Heart right ventricle (tissue), 16 donors: ENCODE measurements around the gene UNCX. TPM values are rescaled to one million over a fixed set of nuclear protein-coding genes. Genes with fewer than 3 reads are reported as not detected.
"Not testable (repeated sequence)": the region's sequence is repeated elsewhere in the genome, so short reads cannot be mapped to it uniquely, and the experiment has no call there.

Source experiments
- ATAC-seq, 8 donors: fragments of 200-7000 bp; cut with Tn5 transposase; one replicate each; pipeline ENCODE4 v1.9.1; 2020; ENCODE audit warnings: mild to moderate bottlenecking in 8 of 8, moderate library complexity in 8 of 8, moderate number of reproducible peaks in 1 of 8
- DNase-seq, 2 donors: peaks; one replicate each; pipeline ENCODE4 v3.0.0-alpha.2; 2020
- H3K27ac ChIP-seq, 10 donors: fragments of 200-600 bp; sonication (generic) in 2 of 10; one replicate each; pipeline versions ENCODE4 v1.5.0 to v1.8.0; 2020 to 2022; ENCODE audit warnings: mild to moderate bottlenecking in 3 of 10
- H3K27me3 ChIP-seq, 7 donors: fragments of 200-600 bp; one replicate each; pipeline ENCODE4 v1.8.0; 2021 to 2022; ENCODE audit warnings: mild to moderate bottlenecking in 2 of 7
- H3K36me3 ChIP-seq, 9 donors: fragments of 200-600 bp; sonication (generic) in 1 of 9; one replicate each; pipeline versions ENCODE4 v1.5.0 to v1.8.0; 2020 to 2022; ENCODE audit warnings: mild to moderate bottlenecking in 2 of 9
- H3K4me1 ChIP-seq, 9 donors: fragments of 200-600 bp; sonication (generic) in 1 of 9; one replicate each; pipeline versions ENCODE4 v1.5.0 to v1.8.0; 2020 to 2022; ENCODE audit warnings: mild to moderate bottlenecking in 4 of 9
- H3K4me3 ChIP-seq, 10 donors: fragments of 200-600 bp; sonication (generic) in 2 of 10; one replicate each; pipeline versions ENCODE4 v1.5.0 to v1.8.0; 2020 to 2022; ENCODE audit warnings: mild to moderate bottlenecking in 7 of 10, moderate library complexity in 2 of 10
- H3K9me3 ChIP-seq, 11 donors: fragments of 200-600 bp in 10 of 11; sonication (generic) in 2 of 11; one replicate each; pipeline versions ENCODE4 v1.5.0 to v1.8.0; 2013 to 2022; ENCODE audit warnings: mild to moderate bottlenecking in 2 of 11, control low read depth in 1 of 11, moderate library complexity in 1 of 11
- WGBS, 2 donors: extraction: QIAGEN DNeasy Blood & Tissue Kit; methylation state at CpG; one replicate each; pipeline ENCODE4 v1.1.7; 2013; ENCODE audit warnings: inconsistent platforms in 1 of 2; 5-methylcytosine and 5-hydroxymethylcytosine counted together
- intact Hi-C, 10 donors: fragments of 100-400 bp; cut with DNase I; formaldehyde crosslinking; loops; one replicate each; pipeline versions ENCODE4 v1.11.1 to v1.14.2; 2022
- polyA plus RNA-seq, 2 donors: library from polyadenylated mRNA; stranded (reverse); fragments of 200-250 nt; gene quantifications; one replicate each; pipeline ENCODE4 v1.2.3, GENCODE V29; 2013
- total RNA-seq, 10 donors: library from RNA; stranded (reverse); fragmentation: NEBNext Ultra II Directional in 3 of 10; extraction: Animal tissue kit (Norgen Biotek cat#: 25700) in 3 of 10; gene quantifications; one replicate each; pipeline versions ENCODE4 v1.2.1 to v1.2.4, GENCODE V29; 2021 to 2023
- TF ChIP-seq, protein P1 (sequence below), 9 donors: fragments of 200-600 bp; sonication (generic) in 2 of 9; IDR thresholded peaks; one replicate each; pipeline versions ENCODE4 v1.5.0 to v1.8.0; 2021 to 2022; ENCODE audit warnings: antibody characterized with exemption in 9 of 9, mild to moderate bottlenecking in 5 of 9, moderate library complexity in 1 of 9
- donor health status: Arrhythmogenic right ventricular cardiomyopathy.
- donor health status: ischemic (EF 13 %, LVEDD 7.1; RV severe dilation, severe dysfunction).
- donor health status: healthy with polysubstance abuse.
- donor health status: DM: no; HTN: yes; CAD: no.
- donor health status: DM: no; HTN: no; CAD: no.
- donor health status: ischemic (EF 25% LVEDD 6.9; RV normal size, moderate dysfunction).
- donor health status: ischemic (EF 25% LVEDD 5.7; RV mildly dilated, moderate dysfunction).
- donor health status: healthy.
- donor health status: DM: yes; HTN: yes; CAD: no.
- donor health status: Ischemic cardiomyopathy.
- donor health status: ischemic (EF 35%, LVEDD 5.7; RV mildly dilated, moderate dysfunction).
- donor health status: nonischemic (EF 11% LVEDD 7.7; RV severe dilation, severe dysfunction).
- donor health status: DM: yes; HTN: yes; CAD: no.
- donor health status: PGD.
- donor health status: ischemic (EF 29% LVEDD 5.4; RV normal size, mild dysfunction).
- donor health status: nonischemic (EF 23%, LVEDD 6.1; RV moderate dilation, normal function).

UNCX gene
- total and polyA plus RNA-seq, 12 donors, result not detected

DNA sequence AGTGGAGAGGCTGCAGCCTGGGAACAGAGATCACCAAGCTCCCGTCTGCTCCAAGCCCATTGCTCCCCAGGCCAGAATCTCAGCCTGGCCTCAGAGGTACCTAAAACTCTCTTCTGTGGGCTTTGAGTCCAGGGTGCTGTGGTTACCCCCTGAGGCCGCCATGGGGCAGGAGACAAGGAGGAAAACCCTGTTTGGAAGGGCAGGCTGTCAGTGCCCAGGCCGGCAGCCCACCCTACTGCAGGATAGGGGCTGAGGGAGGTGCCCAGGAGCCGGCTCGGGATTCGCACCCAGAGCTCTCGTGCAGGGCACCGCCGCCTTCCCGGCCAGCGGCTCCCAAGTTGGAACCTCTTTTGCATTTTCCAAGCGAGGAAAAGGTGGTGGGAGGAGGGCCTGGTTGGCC, 24.5 kb downstream of the UNCX start:
- Histone ChIP-seq H3K4me3 (no peak overlapping the region), H3K9me3 (no peaks in the 10 kb centered on the region), H3K27ac (no peak overlapping the region), H3K27me3 (peaks cover 27 to 91% (median 78%) of the 10 kb centered on the region in 7 donors), H3K36me3 (no peaks in the 10 kb centered on the region), H3K4me1 (no peaks in the 10 kb centered on the region)
- intact Hi-C loops, result no loop called here
- 54 to 59% methylated on average over 12 of the region's 12 CpGs for WGBS, 2 donors
- no peak for ATAC-seq
- TF ChIP-seq, protein P1, sequence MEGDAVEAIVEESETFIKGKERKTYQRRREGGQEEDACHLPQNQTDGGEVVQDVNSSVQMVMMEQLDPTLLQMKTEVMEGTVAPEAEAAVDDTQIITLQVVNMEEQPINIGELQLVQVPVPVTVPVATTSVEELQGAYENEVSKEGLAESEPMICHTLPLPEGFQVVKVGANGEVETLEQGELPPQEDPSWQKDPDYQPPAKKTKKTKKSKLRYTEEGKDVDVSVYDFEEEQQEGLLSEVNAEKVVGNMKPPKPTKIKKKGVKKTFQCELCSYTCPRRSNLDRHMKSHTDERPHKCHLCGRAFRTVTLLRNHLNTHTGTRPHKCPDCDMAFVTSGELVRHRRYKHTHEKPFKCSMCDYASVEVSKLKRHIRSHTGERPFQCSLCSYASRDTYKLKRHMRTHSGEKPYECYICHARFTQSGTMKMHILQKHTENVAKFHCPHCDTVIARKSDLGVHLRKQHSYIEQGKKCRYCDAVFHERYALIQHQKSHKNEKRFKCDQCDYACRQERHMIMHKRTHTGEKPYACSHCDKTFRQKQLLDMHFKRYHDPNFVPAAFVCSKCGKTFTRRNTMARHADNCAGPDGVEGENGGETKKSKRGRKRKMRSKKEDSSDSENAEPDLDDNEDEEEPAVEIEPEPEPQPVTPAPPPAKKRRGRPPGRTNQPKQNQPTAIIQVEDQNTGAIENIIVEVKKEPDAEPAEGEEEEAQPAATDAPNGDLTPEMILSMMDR (IDR thresholded peaks at IDR 0.05), result no peak
- DNase-seq, result no peak

DNA sequence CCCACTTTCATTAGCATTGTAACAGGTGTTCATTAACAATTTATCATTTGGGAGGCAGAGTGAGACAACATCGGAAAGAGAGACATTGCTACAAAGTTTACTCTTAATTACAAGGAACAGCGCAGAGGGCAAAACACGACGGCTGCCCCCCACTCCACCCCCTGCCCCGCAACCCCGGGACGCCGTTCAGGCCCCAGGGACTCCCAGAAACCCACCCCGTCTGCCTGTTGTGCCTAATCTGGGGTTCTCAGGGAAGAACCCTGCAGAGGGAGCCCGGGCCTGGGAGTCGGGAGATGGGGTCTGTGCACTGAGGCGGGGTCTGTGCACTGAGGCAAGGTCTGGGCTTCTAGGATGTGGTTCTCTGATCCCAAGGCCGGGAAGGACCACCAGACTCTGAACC, 25.2 kb downstream of the UNCX start:
- Histone ChIP-seq H3K27me3 (peaks cover 27 to 90% (median 77%) of the 10 kb centered on the region in 7 donors), H3K4me3 (no peak overlapping the region), H3K27ac (no peak overlapping the region), H3K4me1 (no peaks in the 10 kb centered on the region), H3K9me3 (no peaks in the 10 kb centered on the region), H3K36me3 (no peaks in the 10 kb centered on the region)
- ATAC-seq (no peak), DNase-seq (no peak)
- TF ChIP-seq, protein P1 (IDR thresholded peaks at IDR 0.05), result no peak
- intact Hi-C loops, result no loop called here
- WGBS, 2 donors, result 61 to 65% methylated on average over 13 of the region's 13 CpGs

DNA sequence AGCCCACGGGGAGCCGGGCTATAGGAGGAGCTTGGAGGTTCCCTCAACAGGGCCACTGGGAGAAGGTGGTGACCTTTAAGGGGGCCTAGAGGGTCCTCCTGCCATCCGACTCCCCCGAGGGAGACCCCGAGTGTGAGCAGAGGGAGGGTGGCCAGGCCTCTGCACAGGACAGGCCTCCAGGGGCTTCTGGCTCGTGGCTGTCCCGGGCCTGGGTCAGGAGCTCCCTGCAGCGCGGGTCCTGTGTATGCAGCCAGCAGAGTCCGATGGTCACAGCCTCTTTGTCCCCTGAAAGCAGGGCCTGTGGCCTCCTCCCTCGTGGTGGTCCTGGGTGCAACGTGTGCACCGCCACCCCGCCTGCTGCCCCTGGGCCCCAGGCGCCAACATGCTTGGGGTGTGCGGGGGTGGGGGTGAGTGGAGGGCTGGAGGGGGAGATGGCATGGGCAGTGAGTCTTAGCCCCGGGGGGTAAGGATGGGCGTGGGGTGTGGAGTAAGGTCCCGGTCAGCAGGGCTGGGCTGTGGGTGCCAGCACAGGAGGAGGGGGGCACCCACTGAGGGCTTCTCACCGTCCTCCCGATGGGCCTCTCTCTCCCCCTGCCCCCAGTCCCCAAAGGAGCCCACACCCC, 27.1 kb downstream of the UNCX start:
- H3K9me3 ChIP-seq, result no peaks in the 10 kb centered on the region
- peaks cover 19 to 89% (median 75%) of the 10 kb centered on the region in 7 donors for H3K27me3 ChIP-seq
- H3K36me3 ChIP-seq, result no peaks in the 10 kb centered on the region
- ATAC-seq (peak in 3 of 8 donors; percentile 16 to 20 (median 18)), DNase-seq (no peak)
- intact Hi-C loops, result no loop called here
- WGBS, 2 donors, result 71 to 73% methylated on average over 21 of the region's 21 CpGs
- no peaks in the 10 kb centered on the region for H3K4me1 ChIP-seq
- no peak overlapping the region for H3K4me3 ChIP-seq
- H3K27ac ChIP-seq, result no peak overlapping the region
- TF ChIP-seq, protein P1 (IDR thresholded peaks at IDR 0.05), result no peak

DNA sequence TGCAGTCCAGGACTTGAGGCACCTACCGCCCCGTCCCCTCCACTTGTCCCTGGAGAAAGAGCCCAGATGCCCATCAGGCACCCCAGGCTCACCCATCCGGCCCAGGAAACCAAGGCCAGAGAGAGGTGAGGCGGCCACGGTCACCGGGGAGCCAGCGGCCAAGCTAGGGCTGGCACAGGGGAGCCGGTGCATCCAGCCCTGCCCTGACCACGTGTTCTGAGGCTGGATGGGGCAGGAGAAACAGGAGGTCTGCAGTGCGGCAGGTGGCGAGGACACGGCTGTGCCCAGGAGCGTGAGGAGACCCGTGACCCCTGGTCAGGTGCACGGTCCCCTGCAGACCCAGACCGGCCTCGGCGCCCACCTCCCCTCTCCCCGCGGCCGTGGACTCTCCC, 27.6 kb downstream of the UNCX start:
- WGBS, 2 donors, result 53 to 65% methylated on average over 12 to 21 of the region's 21 CpGs
- H3K27ac ChIP-seq, result no peak overlapping the region
- H3K9me3 ChIP-seq, result no peaks in the 10 kb centered on the region
- peaks cover 14 to 89% (median 75%) of the 10 kb centered on the region in 7 donors for H3K27me3 ChIP-seq
- ATAC-seq (no peak), DNase-seq (no peak)
- intact Hi-C loops, result no loop called here
- no peaks in the 10 kb centered on the region for H3K4me1 ChIP-seq
- TF ChIP-seq, protein P1 (IDR thresholded peaks at IDR 0.05), result no peak
- no peaks in the 10 kb centered on the region for H3K36me3 ChIP-seq
- H3K4me3 ChIP-seq, result no peak overlapping the region

DNA sequence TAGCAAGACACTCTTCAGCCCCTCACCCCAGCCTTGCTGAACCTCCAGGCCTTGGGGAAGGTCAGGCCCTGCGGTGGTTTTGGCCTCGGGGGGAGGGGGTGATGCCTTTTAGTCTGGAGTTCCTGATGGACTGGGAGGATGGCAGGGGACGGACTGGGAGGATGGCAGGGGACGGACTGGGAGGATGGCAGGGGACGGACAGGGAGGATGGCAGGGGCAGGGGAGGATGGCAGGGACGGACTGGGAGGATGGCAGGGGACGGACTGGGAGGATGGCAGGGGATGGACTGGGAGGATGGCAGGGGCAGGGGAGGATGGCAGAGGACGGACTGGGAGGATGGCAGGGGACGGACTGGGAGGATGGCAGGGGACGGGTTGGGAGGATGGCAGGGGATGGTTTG, 28.4 kb downstream of the UNCX start:
- H3K4me1 ChIP-seq, DNase-seq, H3K9me3 ChIP-seq, ATAC-seq, H3K36me3 ChIP-seq, intact Hi-C loops, H3K27ac ChIP-seq, H3K4me3 ChIP-seq: not testable (repeated sequence)
- peaks cover 6 to 87% (median 68%) of the 10 kb centered on the region in 7 donors for H3K27me3 ChIP-seq
- 68 to 76% methylated on average over 10 of the region's 10 CpGs for WGBS, 2 donors
